Duodenal mucosa (tissue), 2 donors: ENCODE data around the gene TPRX1.
"Not testable (repeated sequence)": the region's sequence is repeated elsewhere in the genome, so short reads cannot be mapped to it uniquely, and the experiment has no call there.

ENCODE experiments used
- H3K27ac ChIP-seq: one replicate; pipeline ENCODE4 v1.7.0; 2013; ENCODE audit warnings: low read depth, low read length
- H3K27me3 ChIP-seq, 2 donors: one replicate each; pipeline ENCODE4 v1.7.0; 2013; ENCODE audit warnings: low read length in 2 of 2, control low read depth in 1 of 2; ENCODE audit not compliant: insufficient read depth in 2 of 2, control insufficient read depth in 1 of 2
- H3K36me3 ChIP-seq, 2 donors: one replicate each; pipeline ENCODE4 v1.7.0; 2013; ENCODE audit warnings: low read length in 2 of 2, control low read depth in 1 of 2; ENCODE audit not compliant: insufficient read depth in 2 of 2, control insufficient read depth in 1 of 2
- H3K4me1 ChIP-seq, 2 donors: one replicate each; pipeline ENCODE4 v1.7.0; 2013; ENCODE audit warnings: low read length in 2 of 2, control low read depth in 1 of 2; ENCODE audit not compliant: insufficient read depth in 2 of 2, control insufficient read depth in 1 of 2
- H3K4me3 ChIP-seq, 2 donors: one replicate each; pipeline ENCODE4 v1.7.0; 2013; ENCODE audit warnings: low read length in 2 of 2, low read depth in 1 of 2
- H3K9ac ChIP-seq, 2 donors: one replicate each; pipeline ENCODE4 v1.7.0; 2013; ENCODE audit warnings: low read length in 2 of 2, low read depth in 1 of 2
- H3K9me3 ChIP-seq, 2 donors: one replicate each; pipeline ENCODE4 v1.7.0; 2013; ENCODE audit warnings: low read length in 2 of 2, control low read depth in 1 of 2; ENCODE audit not compliant: control insufficient read depth in 1 of 2

Gene TPRX1

DNA sequence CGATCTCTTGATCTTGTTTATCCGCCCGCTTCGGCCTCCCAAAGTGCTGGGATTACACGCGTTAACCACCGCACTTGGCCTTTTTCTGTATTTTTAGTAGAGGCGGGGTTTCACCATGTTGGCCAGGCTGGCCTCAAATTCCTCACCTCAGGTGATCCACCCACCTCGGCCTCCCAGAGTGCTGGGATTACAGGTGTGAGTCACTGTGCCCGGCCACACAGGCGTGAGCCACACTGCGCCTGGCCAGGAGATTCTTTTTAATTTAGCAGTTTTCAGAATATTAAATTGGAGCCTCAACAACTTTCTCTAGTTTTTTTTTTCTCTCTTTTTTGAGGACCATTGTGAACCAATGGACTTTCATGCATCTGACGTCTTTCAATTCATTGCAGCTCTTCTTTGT is 14.5 kb downstream of the TPRX1 start:
- not testable (repeated sequence) for H3K4me3 ChIP-seq, H3K9me3 ChIP-seq, H3K9ac ChIP-seq, H3K27ac ChIP-seq, H3K27me3 ChIP-seq, H3K4me1 ChIP-seq
- peaks cover 0 to 20% of the 10 kb centered on the region in 2 donors for H3K36me3 ChIP-seq

DNA sequence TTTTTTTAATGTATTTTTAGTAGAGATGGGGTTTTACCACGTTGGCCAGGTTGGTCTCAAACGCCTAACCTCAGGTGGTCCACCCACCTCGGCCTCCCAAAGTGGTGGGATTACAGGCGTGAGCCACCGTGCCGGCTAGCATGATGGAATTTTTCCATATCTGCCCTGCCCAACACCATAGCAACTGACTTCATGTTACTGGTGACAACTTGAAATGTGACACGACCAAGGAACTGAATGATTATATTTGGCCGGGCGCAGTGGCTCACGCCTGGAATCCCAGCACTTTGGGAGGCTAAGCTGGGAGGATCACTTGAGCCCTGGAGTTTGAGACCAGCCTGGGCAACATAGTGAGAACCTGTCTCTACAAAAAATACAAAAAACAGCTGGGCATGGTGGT is 17.0 kb downstream of the TPRX1 start:
- H3K4me3 ChIP-seq, H3K27me3 ChIP-seq, H3K4me1 ChIP-seq, H3K9ac ChIP-seq, H3K27ac ChIP-seq, H3K9me3 ChIP-seq: not testable (repeated sequence)
- peaks cover 5 to 36% of the 10 kb centered on the region in 2 donors for H3K36me3 ChIP-seq

DNA sequence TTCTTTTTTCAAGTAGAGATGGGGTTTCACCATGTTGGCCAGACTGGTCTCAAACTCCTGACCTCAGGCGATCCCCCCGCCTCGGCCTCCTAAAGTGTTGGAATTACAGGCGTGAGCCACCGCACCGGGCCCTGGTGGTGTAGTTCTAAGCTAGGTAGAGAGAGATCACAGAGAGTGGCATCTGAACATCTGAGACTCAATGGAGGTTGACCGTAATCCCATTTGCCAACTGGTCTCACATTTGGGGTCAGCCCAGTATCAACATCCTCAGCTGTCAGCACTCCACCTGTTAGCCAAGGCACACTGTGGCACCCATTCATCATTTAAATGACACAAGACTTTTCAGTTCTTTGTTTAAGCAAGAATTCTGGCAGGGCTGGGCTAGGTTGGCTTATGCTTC is 17.8 kb downstream of the TPRX1 start:
- Histone ChIP-seq H3K4me3 (no peak overlapping the region), H3K4me1 (peaks cover 3% of the 10 kb centered on the region in 2 donors), H3K9ac (no peak overlapping the region), H3K9me3 (no peaks in the 10 kb centered on the region), H3K27me3 (no peaks in the 10 kb centered on the region), H3K36me3 (peaks cover 12 to 43% of the 10 kb centered on the region in 2 donors), H3K27ac (no peak overlapping the region)

DNA sequence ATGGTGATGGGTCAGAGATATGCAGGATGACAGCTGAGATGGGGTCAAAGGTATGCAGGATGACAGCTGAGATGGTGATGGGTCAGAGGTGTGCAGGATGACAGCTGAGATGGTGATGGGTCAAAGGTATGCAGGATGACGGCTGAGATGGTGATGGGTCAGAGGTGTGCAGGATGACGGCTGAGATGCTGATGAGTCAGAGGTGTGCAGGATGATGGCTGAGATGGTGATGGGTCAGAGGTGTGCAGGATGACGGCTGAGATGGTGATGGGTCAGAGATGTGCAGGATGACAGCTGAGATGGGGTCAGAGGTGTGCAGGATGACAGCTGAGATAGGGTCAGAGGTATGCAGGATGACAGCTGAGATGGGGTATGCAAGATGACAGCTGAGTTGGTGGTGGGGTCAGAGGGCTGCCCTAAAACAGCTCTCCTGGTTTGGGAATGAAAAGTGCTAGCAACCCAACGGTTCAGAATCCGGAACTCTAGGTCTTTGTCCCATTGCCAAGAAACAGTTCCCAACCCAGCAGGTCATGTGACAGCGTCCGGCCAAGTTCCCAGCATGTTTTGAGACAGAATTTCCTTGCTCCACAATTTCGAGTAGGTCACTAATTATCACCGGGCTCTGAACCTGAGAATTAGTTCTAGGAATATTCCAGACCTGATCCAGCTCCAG is 22.6 kb downstream of the TPRX1 start:
- Histone ChIP-seq H3K4me3 (peak overlapping the region in 1 of 2 donors; percentile 43), H3K36me3 (peaks cover 21 to 51% of the 10 kb centered on the region in 2 donors), H3K4me1 (peaks cover 12 to 36% of the 10 kb centered on the region in 2 donors), H3K27me3 (no peaks in the 10 kb centered on the region), H3K27ac (no peak overlapping the region), H3K9me3 (no peaks in the 10 kb centered on the region), H3K9ac (no peak overlapping the region)

DNA sequence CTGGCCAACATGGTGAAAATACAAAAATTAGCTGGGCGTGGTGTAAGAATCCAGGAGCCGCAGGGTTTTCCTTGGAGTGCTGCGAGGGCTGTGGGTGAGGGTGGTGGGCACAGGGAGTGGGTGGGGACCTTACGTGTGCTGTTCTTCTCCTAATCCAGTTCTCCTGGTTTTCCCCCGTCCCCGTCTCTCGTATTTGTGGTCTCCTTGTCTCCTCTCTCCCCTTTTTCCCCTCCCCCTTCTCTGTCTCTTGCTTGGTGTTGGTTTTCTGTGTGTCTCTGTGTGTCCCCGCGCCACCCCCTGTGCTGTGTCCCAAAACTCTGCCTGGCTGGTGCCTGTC is 24.2 kb downstream of the TPRX1 start:
- Histone ChIP-seq H3K27ac (no peak overlapping the region), H3K9me3 (no peaks in the 10 kb centered on the region), H3K36me3 (peaks cover 21 to 37% of the 10 kb centered on the region in 2 donors), H3K4me1 (peaks cover 12 to 38% of the 10 kb centered on the region in 2 donors), H3K4me3 (peak overlapping the region; percentile 82 to 86), H3K27me3 (no peaks in the 10 kb centered on the region), H3K9ac (peak overlapping the region; percentile 37 to 54)

DNA sequence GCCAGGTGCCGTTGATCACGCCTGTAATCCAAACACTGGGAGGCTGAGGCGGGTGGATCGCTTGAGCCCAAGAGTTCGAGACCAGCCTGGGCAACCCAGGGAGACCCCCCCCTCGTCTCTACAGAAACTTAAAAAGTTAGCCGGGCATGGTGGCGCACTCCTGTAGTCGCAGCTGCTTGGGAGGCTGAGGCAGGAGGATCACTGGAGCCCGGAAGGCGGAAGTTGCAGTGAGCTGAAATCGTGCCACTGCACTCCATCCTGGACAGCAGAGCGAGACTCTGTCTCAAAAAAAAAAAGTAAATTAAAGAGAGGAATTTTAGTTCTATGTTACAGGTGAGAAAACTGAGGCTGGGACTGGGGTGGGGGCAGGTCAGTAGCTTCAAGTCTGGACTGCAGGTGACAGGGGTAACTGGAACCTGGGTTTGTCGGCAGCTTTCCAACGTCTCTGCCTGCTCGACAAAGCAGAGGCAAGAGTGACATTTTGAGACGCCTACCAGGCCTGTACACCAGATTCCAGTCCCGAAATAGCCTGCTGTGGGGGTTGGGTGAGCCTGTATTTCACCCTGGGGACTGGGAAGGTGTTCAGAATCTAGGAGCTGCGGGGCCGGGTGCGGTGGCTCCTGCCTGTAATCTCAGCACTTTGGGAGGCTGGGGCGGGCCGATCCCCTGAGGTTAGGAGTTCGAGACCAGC is 24.7 kb downstream of the TPRX1 start:
- Histone ChIP-seq H3K9ac (peak overlapping the region; percentile 88 to 89), H3K27ac (no peak overlapping the region), H3K36me3 (peaks cover 21 to 32% of the 10 kb centered on the region in 2 donors), H3K4me3 (peak overlapping the region; percentile 82 to 86), H3K4me1 (peaks cover 12 to 38% of the 10 kb centered on the region in 2 donors), H3K9me3 (no peaks in the 10 kb centered on the region), H3K27me3 (no peaks in the 10 kb centered on the region)

DNA sequence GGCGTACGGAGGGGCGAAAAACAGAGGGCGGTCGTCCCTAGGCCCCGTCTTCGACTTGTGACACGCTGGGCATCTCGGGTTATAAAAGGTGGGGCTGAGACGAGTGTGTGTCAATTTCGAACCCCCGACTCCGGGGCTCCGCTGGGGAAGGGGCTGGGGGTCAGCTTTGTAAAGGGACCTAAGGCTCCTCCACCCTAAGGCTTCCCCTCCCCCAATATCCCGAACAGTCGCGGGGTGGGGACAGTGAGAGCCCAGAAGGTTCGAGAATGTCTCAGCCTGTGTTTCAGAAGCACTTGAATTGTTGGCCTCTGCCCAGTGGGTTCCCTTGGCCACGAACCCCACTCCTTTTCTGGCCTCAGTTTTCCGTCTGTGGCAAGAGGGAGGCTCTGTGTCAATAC is 25.4 kb downstream of the TPRX1 start:
- H3K36me3 ChIP-seq: peaks cover 21 to 26% of the 10 kb centered on the region in 2 donors
- H3K27me3 ChIP-seq: no peaks in the 10 kb centered on the region
- H3K4me1 ChIP-seq: peaks cover 12 to 38% of the 10 kb centered on the region in 2 donors
- peak overlapping the region; percentile 95 for H3K27ac ChIP-seq
- peak overlapping the region; percentile 82 to 86 for H3K4me3 ChIP-seq
- H3K9me3 ChIP-seq: no peaks in the 10 kb centered on the region
- H3K9ac ChIP-seq: peak overlapping the region; percentile 88 to 89

DNA sequence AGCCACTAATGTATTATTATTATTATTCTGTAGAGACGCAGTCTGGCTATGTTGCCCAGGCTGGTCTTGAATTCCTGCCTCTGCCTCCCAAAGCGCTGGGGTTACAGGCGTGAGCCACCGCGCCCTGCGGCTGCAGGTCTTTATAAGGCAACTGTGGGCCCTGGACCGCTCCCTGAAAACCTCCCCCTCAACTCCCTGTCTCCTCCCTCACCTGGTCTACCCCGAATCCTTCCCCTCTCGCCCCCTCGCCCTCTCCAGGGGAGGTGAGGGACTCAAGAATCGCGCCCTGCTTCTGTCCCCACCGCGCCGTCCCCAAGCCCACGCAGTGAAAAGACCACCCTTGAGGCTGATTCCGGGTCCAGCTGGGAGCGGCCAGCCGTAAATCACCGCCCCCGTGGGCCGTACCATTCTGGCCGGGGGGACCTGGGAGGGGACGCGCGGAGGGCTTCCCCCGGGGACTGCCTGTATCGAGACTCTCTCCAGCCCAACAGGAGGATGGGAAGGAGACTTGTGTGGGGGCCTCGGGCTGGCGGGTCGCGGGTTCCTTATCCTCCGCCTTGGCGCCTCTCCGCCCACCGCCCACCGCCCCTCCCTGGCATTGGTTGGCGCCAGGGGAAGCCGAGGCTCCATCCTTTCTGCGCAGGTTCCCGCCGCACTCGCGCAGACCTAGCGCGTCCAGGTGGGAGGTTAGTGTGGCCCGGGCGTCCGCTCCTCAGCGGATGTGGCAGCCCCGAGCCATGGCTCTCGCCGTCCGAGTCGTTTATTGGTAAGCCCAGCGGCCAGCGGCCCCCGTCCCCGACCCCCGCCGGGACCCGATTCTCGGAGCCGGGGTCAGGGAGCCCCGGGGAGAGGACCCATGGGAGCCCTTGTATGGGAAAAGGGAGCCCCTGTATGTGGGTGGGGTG is 26.1 kb downstream of the TPRX1 start, which contains the start of gene SELENOW:
Gene SELENOW (plus strand): TSS at position 655 of the 905 bp plus-strand sequence. CDS start 83 bp downstream, at position 738.
- H3K9me3 ChIP-seq: no peaks in the 10 kb centered on the region
- peak within 1 kb of the TSS; percentile 88 to 89 for H3K9ac ChIP-seq
- H3K27ac ChIP-seq: peak within 1 kb of the TSS; percentile 95
- no peaks in the 10 kb centered on the region for H3K27me3 ChIP-seq
- H3K36me3 ChIP-seq: peaks cover 17 to 23% of the 10 kb centered on the region in 2 donors
- H3K4me3 ChIP-seq: peak within 1 kb of the TSS; percentile 82 to 86
- peaks cover 12 to 38% of the 10 kb centered on the region in 2 donors for H3K4me1 ChIP-seq

DNA sequence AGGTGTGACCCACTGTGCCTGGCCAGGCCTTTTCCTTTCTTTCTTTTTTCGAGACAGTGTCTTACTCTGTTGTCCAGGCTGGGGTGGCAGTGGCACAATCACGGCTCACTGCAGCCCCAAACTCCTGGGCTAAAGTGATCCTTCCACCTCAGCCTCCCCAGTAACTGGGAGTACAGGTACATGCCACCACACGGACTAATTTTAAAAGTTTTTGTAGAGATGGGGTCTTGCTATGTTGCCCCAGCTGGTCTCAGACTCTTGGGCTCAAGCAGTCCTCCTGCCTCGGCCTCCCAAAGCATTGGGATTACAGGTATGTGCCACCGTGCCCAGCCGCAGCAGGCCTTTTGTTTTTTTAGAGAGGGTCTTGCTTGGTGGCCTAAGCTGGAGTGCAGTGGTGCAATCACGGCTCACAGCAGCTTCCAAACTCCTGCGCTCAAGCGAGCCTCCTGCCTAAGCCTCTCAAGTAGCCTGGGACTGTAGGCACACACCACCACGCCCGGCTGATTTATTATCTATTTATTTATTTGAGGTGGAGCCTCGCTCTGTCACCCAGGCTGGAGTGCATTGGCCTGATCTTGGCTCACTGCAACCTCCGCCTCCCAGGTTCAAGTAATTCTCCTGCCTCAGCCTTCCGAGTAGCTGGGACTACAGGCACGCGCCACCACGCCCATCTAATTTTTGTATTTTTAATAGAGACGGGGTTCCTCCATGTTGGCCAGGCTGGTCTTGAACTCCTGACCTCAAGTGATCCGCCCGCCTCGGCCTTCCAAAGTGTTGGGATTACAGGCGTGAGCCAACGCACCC is 26.9 kb downstream of the TPRX1 start:
- Histone ChIP-seq H3K4me1 (peaks cover 12 to 38% of the 10 kb centered on the region in 2 donors), H3K36me3 (peaks cover 17% of the 10 kb centered on the region in 2 donors), H3K27ac (peak overlapping the region; percentile 95), H3K4me3 (peak overlapping the region; percentile 82 to 86), H3K9ac (peak overlapping the region; percentile 88 to 89)
- not testable (repeated sequence) for H3K27me3 ChIP-seq, H3K9me3 ChIP-seq
